A673 (cell line): ENCODE data around the gene ANTKMT. TPM values are rescaled to one million over a fixed set of nuclear protein-coding genes. Genes with fewer than 3 reads are reported as not detected.
"Not testable (repeated sequence)": the region's sequence is repeated elsewhere in the genome, so short reads cannot be mapped to it uniquely, and the experiment has no call there.

ENCODE experiments used
- BruUV-seq: library from RNA; stranded (reverse); fragments of 400-500 nt; replicated peaks from 2 replicates; lab custom pipeline; 2021; lab: Mats Ljungman, UMichigan
- CTCF ChIA-PET: fragments of 300-600 bp; sonication (Branson Sonifier 250); formaldehyde crosslinking; loops from one replicate; lab custom pipeline; 2022; ENCODE audit warnings: antibody characterized with exemption; lab: Charles Lee
- POLR2A ChIA-PET: fragments of 300-600 bp; sonication (Branson Sonifier 250); formaldehyde crosslinking; loops from one replicate; lab custom pipeline; 2022; ENCODE audit warnings: antibody characterized with exemption; ENCODE audit not compliant: low non-redundant PET; lab: Charles Lee
- DNase-seq: peaks from one replicate; pipeline ENCODE4 v3.0.0-alpha.2; 2015; ENCODE audit warnings: low spot score
- H3K27ac ChIP-seq: fragments of 200-600 bp; sonication (generic); 2 replicates; pipeline ENCODE4 v1.5.1; 2016; ENCODE audit warnings: mixed run types, low read depth, mild to moderate bottlenecking, mixed read lengths, antibody characterized with exemption, low read length; ENCODE audit not compliant: poor library complexity, severe bottlenecking
- H3K27me3 ChIP-seq: fragments of 200-600 bp; sonication (generic); replicated peaks from 2 replicates; pipeline ENCODE4 v1.6.1; 2017; ENCODE audit warnings: mixed run types, low read depth, mild to moderate bottlenecking, mixed read lengths, antibody characterized with exemption, low read length; ENCODE audit not compliant: insufficient read depth, poor library complexity
- H3K36me3 ChIP-seq: fragments of 200-600 bp; sonication (generic); 2 replicates; pipeline ENCODE4 v1.6.1; 2016; ENCODE audit warnings: mixed run types, mild to moderate bottlenecking, mixed read lengths, antibody characterized with exemption, low read length; ENCODE audit not compliant: insufficient read depth, poor library complexity, severe bottlenecking
- H3K4me1 ChIP-seq: fragments of 200-600 bp; sonication (generic); 2 replicates; pipeline ENCODE4 v1.6.1; 2017; ENCODE audit warnings: mixed run types, mild to moderate bottlenecking, mixed read lengths, antibody characterized with exemption, low read length; ENCODE audit not compliant: insufficient read depth, poor library complexity, severe bottlenecking
- H3K4me3 ChIP-seq: fragments of 200-600 bp; sonication (generic); 2 replicates; pipeline ENCODE4 v1.5.1; 2016; ENCODE audit warnings: low read depth, mixed run types, mild to moderate bottlenecking, mixed read lengths, low read length; ENCODE audit not compliant: poor library complexity, severe bottlenecking
- H3K9me3 ChIP-seq: fragments of 200-600 bp; sonication (generic); 2 replicates; pipeline ENCODE4 v1.6.1; 2016; ENCODE audit warnings: mixed run types, low read depth, mild to moderate bottlenecking, mixed read lengths, antibody characterized with exemption, low read length; ENCODE audit not compliant: poor library complexity, severe bottlenecking
- EZH2 ChIP-seq: fragments of 200-600 bp; sonication (generic); IDR thresholded peaks from 2 replicates; pipeline ENCODE4 v1.6.1; 2017; ENCODE audit warnings: borderline replicate concordance, low read depth, mild to moderate bottlenecking, mixed read lengths, antibody characterized with exemption, low read length; ENCODE audit not compliant: poor library complexity, severe bottlenecking
- intact Hi-C: fragments of 100-400 bp; cut with micrococcal nuclease; formaldehyde crosslinking; loops from one replicate; pipeline ENCODE4 v1.10.0; 2022; ENCODE audit not compliant: unreplicated experiment
- total RNA-seq: library from RNA; stranded (reverse); gene quantifications from 2 replicates; pipeline ENCODE4 v1.2.3, GENCODE V29; 2021
- TF ChIP-seq, protein P1 (sequence below): fragments of 300-800, 200-600 bp; sonication (generic); conservative IDR thresholded peaks from 2 replicates; pipeline ENCODE4 v1.5.1; 2017; ENCODE audit warnings: low read depth, mild to moderate bottlenecking, antibody characterized with exemption, low read length, moderate library complexity, mixed read lengths

Gene ANTKMT
- total RNA-seq, 1 experiment from 2014 or later: 21.2 TPM

DNA sequence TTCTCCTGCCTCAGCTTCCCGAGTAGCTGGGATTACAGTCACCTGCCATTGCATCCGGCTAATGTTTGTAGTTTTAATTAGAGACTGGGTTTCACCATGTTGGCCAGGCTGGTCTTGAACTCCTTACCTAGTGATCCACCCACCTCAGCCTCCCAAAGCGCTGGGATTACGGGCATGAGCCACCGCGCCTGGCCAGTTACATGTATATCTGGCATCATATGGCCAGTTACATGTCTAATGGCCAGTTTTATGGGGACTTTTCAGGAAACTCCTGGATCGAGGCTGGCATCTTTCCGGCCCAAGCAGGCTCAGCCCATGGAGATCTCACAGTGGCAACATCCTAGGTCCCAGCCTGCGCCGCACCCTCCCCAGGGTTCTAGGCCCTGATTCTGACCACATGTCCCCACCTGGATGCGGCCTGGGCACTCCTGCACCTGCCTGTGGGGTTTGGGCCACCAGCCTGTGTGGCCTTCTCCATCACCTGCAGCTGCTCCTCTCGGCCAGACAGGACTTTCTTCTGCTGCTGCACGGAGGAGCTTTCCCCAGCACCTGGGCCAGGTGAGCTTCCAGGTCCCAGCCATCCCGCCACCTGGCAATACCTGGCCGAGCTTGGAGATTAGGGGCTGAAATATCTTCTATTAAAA lies 21.2 kb downstream of the ANTKMT start:
- intact Hi-C loops: no loop called here
- no peak overlapping the region for H3K4me3 ChIP-seq
- no peaks in the 10 kb centered on the region for H3K27me3 ChIP-seq
- no peak for DNase-seq
- TF ChIP-seq EZH2: no peak
- TF ChIP-seq, protein P1, sequence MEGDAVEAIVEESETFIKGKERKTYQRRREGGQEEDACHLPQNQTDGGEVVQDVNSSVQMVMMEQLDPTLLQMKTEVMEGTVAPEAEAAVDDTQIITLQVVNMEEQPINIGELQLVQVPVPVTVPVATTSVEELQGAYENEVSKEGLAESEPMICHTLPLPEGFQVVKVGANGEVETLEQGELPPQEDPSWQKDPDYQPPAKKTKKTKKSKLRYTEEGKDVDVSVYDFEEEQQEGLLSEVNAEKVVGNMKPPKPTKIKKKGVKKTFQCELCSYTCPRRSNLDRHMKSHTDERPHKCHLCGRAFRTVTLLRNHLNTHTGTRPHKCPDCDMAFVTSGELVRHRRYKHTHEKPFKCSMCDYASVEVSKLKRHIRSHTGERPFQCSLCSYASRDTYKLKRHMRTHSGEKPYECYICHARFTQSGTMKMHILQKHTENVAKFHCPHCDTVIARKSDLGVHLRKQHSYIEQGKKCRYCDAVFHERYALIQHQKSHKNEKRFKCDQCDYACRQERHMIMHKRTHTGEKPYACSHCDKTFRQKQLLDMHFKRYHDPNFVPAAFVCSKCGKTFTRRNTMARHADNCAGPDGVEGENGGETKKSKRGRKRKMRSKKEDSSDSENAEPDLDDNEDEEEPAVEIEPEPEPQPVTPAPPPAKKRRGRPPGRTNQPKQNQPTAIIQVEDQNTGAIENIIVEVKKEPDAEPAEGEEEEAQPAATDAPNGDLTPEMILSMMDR: no peak
- H3K4me1 ChIP-seq: peaks cover 5% of the 10 kb centered on the region
- BruUV-seq: no TSS peak
- ChIA-PET CTCF (interaction anchor here (0.6 kb wide), 1 partner anchor 23 kb away, joined by 8 read pairs; no protein-coding TSS in a partner anchor), POLR2A (no interaction called here)
- H3K27ac ChIP-seq: no peak overlapping the region
- peaks cover 6% of the 10 kb centered on the region for H3K36me3 ChIP-seq
- H3K9me3 ChIP-seq: no peaks in the 10 kb centered on the region

- BruUV-seq, H3K9me3 ChIP-seq, DNase-seq, POLR2A ChIA-PET, H3K36me3 ChIP-seq, H3K4me1 ChIP-seq, CTCF ChIA-PET, H3K27me3 ChIP-seq, H3K27ac ChIP-seq, intact Hi-C loops, H3K4me3 ChIP-seq: not testable (repeated sequence)
Observed at GRCh38 chr16:742894-743293, 21.9 kb downstream of the ANTKMT start.

DNA sequence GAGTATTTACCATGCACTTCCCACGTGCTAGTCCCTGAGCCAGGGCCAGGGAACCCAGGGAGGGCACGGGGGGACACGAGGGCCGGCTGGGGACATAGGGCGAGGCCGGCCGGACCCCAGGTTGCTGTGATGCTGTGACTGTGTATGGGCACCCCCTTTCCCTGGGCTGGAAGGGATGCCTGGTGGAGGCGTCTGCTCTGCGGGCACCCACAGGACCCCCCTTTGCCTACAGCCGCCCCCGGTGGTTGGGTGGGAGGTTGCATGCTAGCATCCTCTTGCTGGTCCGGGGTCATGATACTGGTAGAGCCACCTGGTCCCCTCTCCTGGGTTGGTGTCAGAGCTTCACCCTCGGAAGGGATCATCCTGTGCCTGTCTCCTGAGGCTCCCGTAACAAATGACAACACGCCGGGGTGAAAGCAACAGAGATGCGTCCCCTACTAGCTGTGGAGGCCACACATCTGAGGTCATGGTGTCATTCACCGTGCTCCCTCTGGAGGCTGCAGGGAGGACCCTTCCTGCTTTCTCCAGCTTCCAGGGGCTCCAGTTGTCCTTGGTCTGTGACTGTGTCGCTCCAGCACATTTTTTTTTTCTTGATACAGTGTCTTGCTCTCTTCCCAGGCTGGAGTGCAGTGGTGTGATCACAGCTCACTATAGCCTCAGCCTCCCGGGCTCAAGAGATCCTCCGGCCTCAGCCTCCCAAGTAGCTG lies 23.0 kb downstream of the ANTKMT start:
- intact Hi-C loops: no loop called here
- Histone ChIP-seq H3K9me3 (no peaks in the 10 kb centered on the region), H3K27me3 (no peaks in the 10 kb centered on the region), H3K4me1 (peaks cover 5% of the 10 kb centered on the region), H3K27ac (no peak overlapping the region), H3K4me3 (no peak overlapping the region), H3K36me3 (no peaks in the 10 kb centered on the region)
- CTCF ChIA-PET: interaction anchor here (1.1 kb wide), 1 partner anchor 31 kb away, joined by 3 read pairs; no protein-coding TSS in a partner anchor
- POLR2A ChIA-PET: no interaction called here
- BruUV-seq: no TSS peak
- no peak for DNase-seq
- TF ChIP-seq, protein P1: no peak
- no peak for TF ChIP-seq EZH2
